A549 (cell line): ENCODE data around the gene MRPS26.

Experiments
- BHLHE40 ChIP-seq: IDR thresholded peaks from 2 replicates; pipeline ENCODE4 v1.6.1; 2012; ENCODE audit warnings: low read depth, low read length, inconsistent platforms
- CEBPB ChIP-seq, 2 experiments: fragments of >200 bp in 1 of 2; sonication (Bioruptor Twin) in 1 of 2; formaldehyde crosslinking in 1 of 2; IDR thresholded peaks; 2 replicates each; pipeline ENCODE4 v1.6.1; 2012 to 2016
- ESRRA ChIP-seq: fragments of 150-350 bp; IDR thresholded peaks from 2 replicates; pipeline ENCODE4 v1.6.1; 2014; ENCODE audit warnings: mild to moderate bottlenecking, low read length, borderline replicate concordance
- JUN ChIP-seq, 2 experiments: fragments of >200 bp; sonication (Bioruptor Twin); formaldehyde crosslinking; IDR thresholded peaks; 2 replicates in 1 of 2; 3 replicates in 1 of 2; pipeline ENCODE4 v1.6.1; 2016 to 2017
- MYC ChIP-seq: IDR thresholded peaks from 2 replicates; pipeline ENCODE4 v1.6.1; 2012; ENCODE audit warnings: mild to moderate bottlenecking, inconsistent platforms, low read length, improper control_type of control experiment, borderline replicate concordance
- POLR2AphosphoS2 ChIP-seq: conservative IDR thresholded peaks from 2 replicates; pipeline ENCODE4 v1.6.1; 2012; ENCODE audit warnings: low read length, improper control_type of control experiment, inconsistent platforms
- SMC3 ChIP-seq: fragments of >200 bp; sonication (Bioruptor Twin); formaldehyde crosslinking; IDR thresholded peaks from 3 replicates; pipeline ENCODE4 v1.6.1; 2018; ENCODE audit warnings: inconsistent platforms
- TFCP2L1 ChIP-seq: fragments of 250-450 bp; sonication (Bioruptor Pico); IDR thresholded peaks from 2 replicates; pipeline ENCODE4 v1.5.0; 2021; ENCODE audit warnings: mild to moderate bottlenecking
- TF ChIP-seq, protein P1 (sequence below): IDR thresholded peaks from 2 replicates; pipeline ENCODE4 v1.6.1; 2012
- TF ChIP-seq, protein P2 (sequence below): fragments of >200 bp; sonication (Bioruptor Twin); formaldehyde crosslinking; IDR thresholded peaks from 3 replicates; pipeline ENCODE4 v1.5.1; 2016
- TF ChIP-seq, protein P3 (sequence below): fragments of 450-650 bp; IDR thresholded peaks from 2 replicates; pipeline ENCODE4 v1.6.1; 2014; ENCODE audit warnings: antibody characterized with exemption
- TF ChIP-seq, protein P4 (sequence below): IDR thresholded peaks from 2 replicates; pipeline ENCODE4 v1.6.1; 2012; ENCODE audit warnings: low read depth, borderline replicate concordance
- TF ChIP-seq, protein P5 (sequence below): fragments of 200-600 bp; sonication (generic); IDR thresholded peaks from 2 replicates; pipeline ENCODE4 v1.6.1; 2016; ENCODE audit warnings: antibody characterized with exemption, mild to moderate bottlenecking, moderate library complexity

DNA sequence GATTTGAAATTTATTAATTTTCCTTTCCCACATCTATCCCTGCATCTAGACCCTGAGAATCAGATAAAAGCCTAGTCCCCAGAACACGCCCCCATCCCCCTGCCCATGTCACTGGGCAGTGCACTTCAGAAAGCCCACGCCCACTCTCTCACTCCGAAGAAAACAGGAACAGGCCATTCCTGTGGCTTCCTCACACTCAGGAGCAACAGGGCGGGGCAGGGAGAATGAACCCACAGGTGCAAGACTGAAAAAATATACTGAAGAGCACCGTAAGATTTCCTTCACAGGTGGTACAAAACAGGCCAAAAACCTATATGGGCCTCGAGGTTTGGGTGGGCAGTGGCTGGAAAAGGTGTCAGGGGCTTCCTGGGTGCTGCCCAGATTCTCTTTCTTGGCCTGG, 29.0 kb downstream of the MRPS26 start:
- TF ChIP-seq POLR2AphosphoS2 = no peak
- TF ChIP-seq, protein P1, sequence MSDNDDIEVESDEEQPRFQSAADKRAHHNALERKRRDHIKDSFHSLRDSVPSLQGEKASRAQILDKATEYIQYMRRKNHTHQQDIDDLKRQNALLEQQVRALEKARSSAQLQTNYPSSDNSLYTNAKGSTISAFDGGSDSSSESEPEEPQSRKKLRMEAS = no peak
- no peak for TF ChIP-seq CEBPB (IDR thresholded peaks at IDR 0.05)
- TF ChIP-seq ESRRA = no peak
- TF ChIP-seq JUN (IDR thresholded peaks at IDR 0.05) = no peak
- no peak for TF ChIP-seq TFCP2L1 (CRISPR knock-in tag)
- TF ChIP-seq, protein P2, sequence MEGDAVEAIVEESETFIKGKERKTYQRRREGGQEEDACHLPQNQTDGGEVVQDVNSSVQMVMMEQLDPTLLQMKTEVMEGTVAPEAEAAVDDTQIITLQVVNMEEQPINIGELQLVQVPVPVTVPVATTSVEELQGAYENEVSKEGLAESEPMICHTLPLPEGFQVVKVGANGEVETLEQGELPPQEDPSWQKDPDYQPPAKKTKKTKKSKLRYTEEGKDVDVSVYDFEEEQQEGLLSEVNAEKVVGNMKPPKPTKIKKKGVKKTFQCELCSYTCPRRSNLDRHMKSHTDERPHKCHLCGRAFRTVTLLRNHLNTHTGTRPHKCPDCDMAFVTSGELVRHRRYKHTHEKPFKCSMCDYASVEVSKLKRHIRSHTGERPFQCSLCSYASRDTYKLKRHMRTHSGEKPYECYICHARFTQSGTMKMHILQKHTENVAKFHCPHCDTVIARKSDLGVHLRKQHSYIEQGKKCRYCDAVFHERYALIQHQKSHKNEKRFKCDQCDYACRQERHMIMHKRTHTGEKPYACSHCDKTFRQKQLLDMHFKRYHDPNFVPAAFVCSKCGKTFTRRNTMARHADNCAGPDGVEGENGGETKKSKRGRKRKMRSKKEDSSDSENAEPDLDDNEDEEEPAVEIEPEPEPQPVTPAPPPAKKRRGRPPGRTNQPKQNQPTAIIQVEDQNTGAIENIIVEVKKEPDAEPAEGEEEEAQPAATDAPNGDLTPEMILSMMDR = no peak
- TF ChIP-seq, protein P3, sequence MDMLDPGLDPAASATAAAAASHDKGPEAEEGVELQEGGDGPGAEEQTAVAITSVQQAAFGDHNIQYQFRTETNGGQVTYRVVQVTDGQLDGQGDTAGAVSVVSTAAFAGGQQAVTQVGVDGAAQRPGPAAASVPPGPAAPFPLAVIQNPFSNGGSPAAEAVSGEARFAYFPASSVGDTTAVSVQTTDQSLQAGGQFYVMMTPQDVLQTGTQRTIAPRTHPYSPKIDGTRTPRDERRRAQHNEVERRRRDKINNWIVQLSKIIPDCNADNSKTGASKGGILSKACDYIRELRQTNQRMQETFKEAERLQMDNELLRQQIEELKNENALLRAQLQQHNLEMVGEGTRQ = no peak
- TF ChIP-seq SMC3 = no peak
- TF ChIP-seq MYC = no peak
- no peak for TF ChIP-seq BHLHE40
- TF ChIP-seq, protein P4, sequence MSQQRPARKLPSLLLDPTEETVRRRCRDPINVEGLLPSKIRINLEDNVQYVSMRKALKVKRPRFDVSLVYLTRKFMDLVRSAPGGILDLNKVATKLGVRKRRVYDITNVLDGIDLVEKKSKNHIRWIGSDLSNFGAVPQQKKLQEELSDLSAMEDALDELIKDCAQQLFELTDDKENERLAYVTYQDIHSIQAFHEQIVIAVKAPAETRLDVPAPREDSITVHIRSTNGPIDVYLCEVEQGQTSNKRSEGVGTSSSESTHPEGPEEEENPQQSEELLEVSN = no peak
- TF ChIP-seq, protein P5, sequence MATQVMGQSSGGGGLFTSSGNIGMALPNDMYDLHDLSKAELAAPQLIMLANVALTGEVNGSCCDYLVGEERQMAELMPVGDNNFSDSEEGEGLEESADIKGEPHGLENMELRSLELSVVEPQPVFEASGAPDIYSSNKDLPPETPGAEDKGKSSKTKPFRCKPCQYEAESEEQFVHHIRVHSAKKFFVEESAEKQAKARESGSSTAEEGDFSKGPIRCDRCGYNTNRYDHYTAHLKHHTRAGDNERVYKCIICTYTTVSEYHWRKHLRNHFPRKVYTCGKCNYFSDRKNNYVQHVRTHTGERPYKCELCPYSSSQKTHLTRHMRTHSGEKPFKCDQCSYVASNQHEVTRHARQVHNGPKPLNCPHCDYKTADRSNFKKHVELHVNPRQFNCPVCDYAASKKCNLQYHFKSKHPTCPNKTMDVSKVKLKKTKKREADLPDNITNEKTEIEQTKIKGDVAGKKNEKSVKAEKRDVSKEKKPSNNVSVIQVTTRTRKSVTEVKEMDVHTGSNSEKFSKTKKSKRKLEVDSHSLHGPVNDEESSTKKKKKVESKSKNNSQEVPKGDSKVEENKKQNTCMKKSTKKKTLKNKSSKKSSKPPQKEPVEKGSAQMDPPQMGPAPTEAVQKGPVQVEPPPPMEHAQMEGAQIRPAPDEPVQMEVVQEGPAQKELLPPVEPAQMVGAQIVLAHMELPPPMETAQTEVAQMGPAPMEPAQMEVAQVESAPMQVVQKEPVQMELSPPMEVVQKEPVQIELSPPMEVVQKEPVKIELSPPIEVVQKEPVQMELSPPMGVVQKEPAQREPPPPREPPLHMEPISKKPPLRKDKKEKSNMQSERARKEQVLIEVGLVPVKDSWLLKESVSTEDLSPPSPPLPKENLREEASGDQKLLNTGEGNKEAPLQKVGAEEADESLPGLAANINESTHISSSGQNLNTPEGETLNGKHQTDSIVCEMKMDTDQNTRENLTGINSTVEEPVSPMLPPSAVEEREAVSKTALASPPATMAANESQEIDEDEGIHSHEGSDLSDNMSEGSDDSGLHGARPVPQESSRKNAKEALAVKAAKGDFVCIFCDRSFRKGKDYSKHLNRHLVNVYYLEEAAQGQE = no peak
